SK-N-SH (cell line): ENCODE data around the gene SLC22A23. TPM values are rescaled to one million over a fixed set of nuclear protein-coding genes. Genes with fewer than 3 reads are reported as not detected.

ENCODE experiments used
- CTCF ChIA-PET: fragments of 300-600, 350-600 bp; formaldehyde crosslinking; extraction: SDS; loops from one replicate; lab custom pipeline; 2021; lab: Yijun Ruan, JAX
- POLR2A ChIA-PET: fragments of 350-600 bp; sonication (Branson Sonifier 250); formaldehyde crosslinking; extraction: SDS; loops from one replicate; lab custom pipeline; 2020; ENCODE audit warnings: antibody characterized with exemption, inconsistent platforms; lab: Yijun Ruan, JAX
- DNase-seq: peaks from one replicate; pipeline ENCODE4 v3.0.0; 2012
- H2AFZ ChIP-seq: fragments of 200-600 bp; sonication (generic); 2 replicates; pipeline ENCODE4 v1.8.1; 2016; ENCODE audit warnings: antibody characterized with exemption, mild to moderate bottlenecking, low read depth
- H3F3A ChIP-seq: fragments of 200-600 bp; sonication (generic); replicated peaks from 2 replicates; pipeline ENCODE3; 2016; ENCODE audit warnings: antibody characterized with exemption, mild to moderate bottlenecking; ENCODE audit not compliant: insufficient read depth
- H3K27ac ChIP-seq, 2 experiments: fragments of 200-500 bp in 1 of 2; fragments of 200-600 bp in 1 of 2; sonication (Bioruptor generic) in 1 of 2; sonication (generic), shearing (Covaris generic) in 1 of 2; 2 replicates each; pipeline versions ENCODE4 v1.5.1 to v1.6.1; 2014 to 2016; ENCODE audit warnings: low read depth in 2 of 2, inconsistent platforms in 1 of 2, low read length in 1 of 2, mild to moderate bottlenecking in 1 of 2, mixed read lengths in 1 of 2
- H3K27me3 ChIP-seq: fragments of 200-600 bp; sonication (generic), shearing (Covaris generic); 2 replicates; pipeline ENCODE4 v1.6.1; 2016; ENCODE audit warnings: mixed run types; ENCODE audit not compliant: insufficient read depth
- H3K36me3 ChIP-seq, 2 experiments: fragments of 200-500 bp in 1 of 2; fragments of 200-600 bp in 1 of 2; sonication (Bioruptor generic) in 1 of 2; sonication (generic) in 1 of 2; replicated peaks in 1 of 2; 2 replicates each; pipeline versions ENCODE3 to v1.5.1; 2014 to 2016; ENCODE audit warnings: low read length in 1 of 2, mild to moderate bottlenecking in 1 of 2; ENCODE audit not compliant: insufficient read depth in 2 of 2, control insufficient read depth in 1 of 2
- H3K4me1 ChIP-seq, 2 experiments: fragments of 200-500 bp in 1 of 2; fragments of 200-600 bp in 1 of 2; sonication (Bioruptor generic) in 1 of 2; sonication (generic), shearing (Covaris generic) in 1 of 2; 2 replicates each; pipeline versions ENCODE4 v1.5.1 to v1.6.1; 2014 to 2016; ENCODE audit warnings: low read depth in 1 of 2, low read length in 1 of 2, mixed run types in 1 of 2; ENCODE audit not compliant: insufficient read depth in 2 of 2, control insufficient read depth in 1 of 2
- H3K4me2 ChIP-seq: fragments of 200-600 bp; sonication (generic), shearing (Covaris generic); 2 replicates; pipeline ENCODE4 v1.6.1; 2017; ENCODE audit warnings: mixed run types
- H3K4me3 ChIP-seq, 2 experiments: fragments of 200-500 bp in 1 of 2; fragments of 200-600 bp in 1 of 2; sonication (Bioruptor generic) in 1 of 2; sonication (generic), shearing (Covaris generic) in 1 of 2; 2 replicates each; pipeline versions ENCODE4 v1.5.1 to v1.8.1; 2014 to 2016; ENCODE audit warnings: low read depth in 2 of 2, inconsistent platforms in 1 of 2, low read length in 1 of 2, mild to moderate bottlenecking in 1 of 2, mixed read lengths in 1 of 2, moderate library complexity in 1 of 2
- H3K79me2 ChIP-seq: fragments of 200-600 bp; sonication (generic); 2 replicates; pipeline ENCODE4 v1.8.1; 2017; ENCODE audit warnings: mild to moderate bottlenecking; ENCODE audit not compliant: insufficient read depth
- H3K9ac ChIP-seq: fragments of 200-600 bp; sonication (generic); 2 replicates; pipeline ENCODE4 v1.6.1; 2017; ENCODE audit warnings: mixed run types
- H3K9me2 ChIP-seq: fragments of 200-600 bp; sonication (generic); 2 replicates; pipeline ENCODE4 v1.6.1; 2017; ENCODE audit warnings: mixed run types
- H3K9me3 ChIP-seq: fragments of 200-600 bp; sonication (generic); 2 replicates; pipeline ENCODE4 v1.6.1; 2017; ENCODE audit warnings: mixed run types, mild to moderate bottlenecking, moderate library complexity
- H4K20me1 ChIP-seq: fragments of 200-600 bp; sonication (generic); 2 replicates; pipeline ENCODE4 v1.6.1; 2017; ENCODE audit warnings: mild to moderate bottlenecking, mixed run types; ENCODE audit not compliant: insufficient read depth
- ELF1 ChIP-seq: IDR thresholded peaks from 2 replicates; pipeline ENCODE4 v1.4.0; 2012
- FOXJ3 ChIP-seq: sonication (generic); formaldehyde crosslinking; IDR thresholded peaks from 2 replicates; pipeline ENCODE4 v1.5.1; 2020; ENCODE audit warnings: mild to moderate bottlenecking, missing genetic modification reagents
- GABPA ChIP-seq: IDR thresholded peaks from 2 replicates; pipeline ENCODE4 v1.4.0; 2012; ENCODE audit warnings: low read depth, mild to moderate bottlenecking
- GATA2 ChIP-seq: sonication (generic); formaldehyde crosslinking; IDR thresholded peaks from 2 replicates; pipeline ENCODE4 v1.5.0; 2020; ENCODE audit warnings: mild to moderate bottlenecking, missing genetic modification reagents
- MXI1 ChIP-seq: IDR thresholded peaks from 2 replicates; pipeline ENCODE4 v1.6.1; 2012; ENCODE audit warnings: mild to moderate bottlenecking, low read depth, low read length, improper control_type of control experiment
- NFIC ChIP-seq: IDR thresholded peaks from 2 replicates; pipeline ENCODE4 v1.4.0; 2012; ENCODE audit warnings: borderline replicate concordance
- PBX3 ChIP-seq: IDR thresholded peaks from 2 replicates; pipeline ENCODE4; 2012
- RCOR1 ChIP-seq: fragments of 150-350 bp; IDR thresholded peaks from 2 replicates; pipeline ENCODE4 v1.6.1; 2017; ENCODE audit warnings: antibody characterized with exemption, low read length
- REST ChIP-seq: IDR thresholded peaks from 2 replicates; pipeline ENCODE4 v1.6.1; 2012; ENCODE audit warnings: mild to moderate bottlenecking, low read depth, low read length, moderate library complexity
- TAF1 ChIP-seq: IDR thresholded peaks from 2 replicates; pipeline ENCODE4 v1.6.1; 2012; ENCODE audit warnings: low read depth, mild to moderate bottlenecking, low read length, moderate library complexity, borderline replicate concordance
- TCF12 ChIP-seq: IDR thresholded peaks from 2 replicates; pipeline ENCODE4 v1.4.0; 2012
- YY1 ChIP-seq: IDR thresholded peaks from 2 replicates; pipeline ENCODE4 v1.4.0; 2012; ENCODE audit warnings: low read depth, mild to moderate bottlenecking
- ZBTB33 ChIP-seq: IDR thresholded peaks from 2 replicates; pipeline ENCODE4 v1.4.0; 2012; ENCODE audit warnings: low read depth, borderline replicate concordance
- WGBS: methylation state at CpG from one replicate; pipeline ENCODE4 v1.1.6; 2017; ENCODE audit warnings: low lambda C conversion rate; 5-methylcytosine and 5-hydroxymethylcytosine counted together
- polyA plus RNA-seq, 3 experiments: library from polyadenylated mRNA; depleted of rRNA; stranded (reverse); fragments of >200 nt; gene quantifications; 2 replicates each; pipeline ENCODE4 v1.2.3, GENCODE V29; 2012
- TF ChIP-seq, protein P1 (sequence below): IDR thresholded peaks from 2 replicates; pipeline ENCODE4 v1.4.0; 2012; ENCODE audit warnings: low read depth
- TF ChIP-seq, protein P2 (sequence below): fragments of 150-350 bp; IDR thresholded peaks from 2 replicates; pipeline ENCODE4 v1.6.1; 2016; ENCODE audit warnings: mild to moderate bottlenecking, low read depth, low read length

SLC22A23 gene
- polyA plus RNA-seq, 1 of the 3 experiments (the other 2 are of a cell fraction) = not detected

- Histone ChIP-seq H4K20me1 (no peaks in the 10 kb centered on the region), H3K27ac (no peak overlapping the region), H3K4me1 (no peaks in the 10 kb centered on the region; a peak in 1 of 4 replicates), H3F3A (no peaks in the 10 kb centered on the region), H3K9me2 (no peaks in the 10 kb centered on the region), H2AFZ (no peak overlapping the region), H3K79me2 (no peaks in the 10 kb centered on the region), H3K9me3 (no peaks in the 10 kb centered on the region), H3K27me3 (peaks cover 20% of the 10 kb centered on the region; the same call in 1 of the 2 replicates), H3K4me2 (no peak overlapping the region), H3K9ac (no peak overlapping the region), H3K4me3 (no peak overlapping the region), H3K36me3 (no peaks in the 10 kb centered on the region)
- ChIA-PET POLR2A (no interaction called here), CTCF (no interaction called here)
- TF ChIP-seq TAF1 (no peak), YY1 (no peak), GATA2 (CRISPR knock-in tag) (no peak), ZBTB33 (no peak), MXI1 (no peak), TCF12 (no peak), RCOR1 (no peak), REST (no peak), NFIC (no peak), GABPA (no peak), FOXJ3 (CRISPR knock-in tag) (no peak), PBX3 (no peak), ELF1 (no peak)
- TF ChIP-seq, protein P1, sequence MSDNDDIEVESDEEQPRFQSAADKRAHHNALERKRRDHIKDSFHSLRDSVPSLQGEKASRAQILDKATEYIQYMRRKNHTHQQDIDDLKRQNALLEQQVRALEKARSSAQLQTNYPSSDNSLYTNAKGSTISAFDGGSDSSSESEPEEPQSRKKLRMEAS = no peak
- TF ChIP-seq, protein P2, sequence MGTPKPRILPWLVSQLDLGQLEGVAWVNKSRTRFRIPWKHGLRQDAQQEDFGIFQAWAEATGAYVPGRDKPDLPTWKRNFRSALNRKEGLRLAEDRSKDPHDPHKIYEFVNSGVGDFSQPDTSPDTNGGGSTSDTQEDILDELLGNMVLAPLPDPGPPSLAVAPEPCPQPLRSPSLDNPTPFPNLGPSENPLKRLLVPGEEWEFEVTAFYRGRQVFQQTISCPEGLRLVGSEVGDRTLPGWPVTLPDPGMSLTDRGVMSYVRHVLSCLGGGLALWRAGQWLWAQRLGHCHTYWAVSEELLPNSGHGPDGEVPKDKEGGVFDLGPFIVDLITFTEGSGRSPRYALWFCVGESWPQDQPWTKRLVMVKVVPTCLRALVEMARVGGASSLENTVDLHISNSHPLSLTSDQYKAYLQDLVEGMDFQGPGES = no peak
- whole genome bisulfite sequencing = 70% methylated on average over 9 of the region's 9 CpGs
- DNase-seq = no peak
Observed at GRCh38 chr6:3384241-3385143, 72.4 kb downstream of the SLC22A23 start.
